HG03457 (cell line): ENCODE measurements around the gene AGBL3.

Experiments
- ATAC-seq: cut with Tn5 transposase; IDR thresholded peaks from one replicate; pipeline ENCODE4 v1.9.1; 2021; ENCODE audit warnings: moderate number of reproducible peaks; ENCODE audit not compliant: unreplicated experiment

Gene AGBL3

GRCh38 chr7:134986363-134987251, at the start of gene AGBL3:
TSS of gene AGBL3 (plus strand) at chr7:134986508. CDS start at chr7:134987934, 1,426 bp downstream.
- ATAC-seq = peak; percentile 86

GRCh38 chr7:134936893-134937510, 49.3 kb upstream of the AGBL3 start:
- no peak for ATAC-seq

- no peak for ATAC-seq
Measured at GRCh38 chr7:134938141-134938540, 48.2 kb upstream of the AGBL3 start.

GRCh38 chr7:134939136-134939535, 47.2 kb upstream of the AGBL3 start:
- no peak for ATAC-seq

- no peak for ATAC-seq
Measured at GRCh38 chr7:134940729-134941128, 45.6 kb upstream of the AGBL3 start.

GRCh38 chr7:134941185-134941900, 45.0 kb upstream of the AGBL3 start:
- no peak for ATAC-seq

GRCh38 chr7:134941952-134942351, 44.4 kb upstream of the AGBL3 start:
- no peak for ATAC-seq

- no peak for ATAC-seq
Measured at GRCh38 chr7:134942690-134943466, 43.4 kb upstream of the AGBL3 start.

- ATAC-seq = no peak
Measured at GRCh38 chr7:134943785-134944400, 42.4 kb upstream of the AGBL3 start.

- ATAC-seq = no peak
Measured at GRCh38 chr7:134945691-134946090, 40.6 kb upstream of the AGBL3 start.

GRCh38 chr7:134946260-134946659, 40.0 kb upstream of the AGBL3 start:
- no peak for ATAC-seq

- ATAC-seq = no peak
Measured at GRCh38 chr7:134947329-134947728, 39.0 kb upstream of the AGBL3 start.

GRCh38 chr7:134947831-134948230, 38.5 kb upstream of the AGBL3 start:
- ATAC-seq = no peak

- no peak for ATAC-seq
Measured at GRCh38 chr7:134948246-134948645, 38.1 kb upstream of the AGBL3 start.

- no peak for ATAC-seq
Measured at GRCh38 chr7:134948736-134949135, 37.6 kb upstream of the AGBL3 start.

- ATAC-seq = no peak
Measured at GRCh38 chr7:134949171-134949570, 37.1 kb upstream of the AGBL3 start.

- ATAC-seq = no peak
Measured at GRCh38 chr7:134954197-134955082, 31.9 kb upstream of the AGBL3 start.

GRCh38 chr7:134957005-134957404, 29.3 kb upstream of the AGBL3 start:
- no peak for ATAC-seq

GRCh38 chr7:134959810-134960209, 26.5 kb upstream of the AGBL3 start:
- ATAC-seq = no peak
